ENCODE results near the gene TXLNA. TPM values are rescaled to one million over a fixed set of nuclear protein-coding genes. Genes with fewer than 3 reads are reported as not detected.

Gene TXLNA
- polyA plus RNA-seq, 2 of the 4 experiments (the other 2 are of a cell fraction) = 22.5 to 25.0 TPM

DNA sequence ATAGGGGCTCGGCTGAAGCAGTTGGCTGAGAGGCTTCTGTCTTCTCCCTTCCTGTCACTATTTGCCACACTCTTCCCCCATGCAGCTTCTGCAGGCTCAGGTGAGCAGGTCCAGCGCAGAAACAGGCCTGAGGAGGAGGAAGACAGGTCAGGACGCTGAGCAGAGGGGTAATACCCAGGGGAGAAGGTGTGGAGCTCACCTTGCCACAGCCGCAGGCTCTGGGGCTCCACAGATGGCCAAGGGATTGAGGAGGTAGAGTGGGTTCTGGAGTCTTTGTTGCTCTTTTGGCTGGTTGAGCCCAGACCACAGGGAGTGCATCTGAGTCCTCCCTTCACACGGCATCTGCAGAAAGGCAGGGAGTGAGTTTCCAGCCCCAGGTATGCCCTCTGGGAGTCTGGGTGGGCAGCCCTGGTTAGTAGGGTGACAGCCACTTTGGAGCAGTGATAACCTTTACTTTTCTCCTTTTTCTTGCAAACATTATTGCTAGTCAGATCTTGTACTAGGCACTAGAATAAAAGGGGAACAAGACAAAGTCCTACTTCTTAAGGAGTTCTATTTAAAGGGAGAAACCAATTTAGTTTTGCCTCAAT lies 52.5 kb downstream of the TXLNA start:
- peaks cover 29% of the 10 kb centered on the region for H3K4me1 ChIP-seq
- no peaks in the 10 kb centered on the region for H3K9me3 ChIP-seq
- 88% methylated on average over 5 of the region's 5 CpGs for WGBS (ENCODE audit: missing lambda C conversion rate)
- no peak overlapping the region for H3K4me2 ChIP-seq
- H3K4me3 ChIP-seq = no peak overlapping the region
- H3K27ac ChIP-seq = no peak overlapping the region
- no peak for FAIRE-seq
- ATAC-seq = no peak
- POLR2A ChIA-PET = no interaction called here
- CTCF ChIA-PET = interaction anchor here (1.1 to 2.1 kb wide), 5 partner anchors 8 to 17 kb away, joined by 4 to 9 read pairs (median 7); no protein-coding TSS in a partner anchor
- DNase-seq (ENCODE audit: low read depth in 1 of 2, low spot score in 1 of 2) = no peak
- no peak for TF ChIP-seq ZSCAN20 (CRISPR knock-in tag; IDR thresholded peaks at IDR 0.05)
- no peak for TF ChIP-seq POLR2A (IDR thresholded peaks at IDR 0.05; ENCODE audit: low read length)

DNA sequence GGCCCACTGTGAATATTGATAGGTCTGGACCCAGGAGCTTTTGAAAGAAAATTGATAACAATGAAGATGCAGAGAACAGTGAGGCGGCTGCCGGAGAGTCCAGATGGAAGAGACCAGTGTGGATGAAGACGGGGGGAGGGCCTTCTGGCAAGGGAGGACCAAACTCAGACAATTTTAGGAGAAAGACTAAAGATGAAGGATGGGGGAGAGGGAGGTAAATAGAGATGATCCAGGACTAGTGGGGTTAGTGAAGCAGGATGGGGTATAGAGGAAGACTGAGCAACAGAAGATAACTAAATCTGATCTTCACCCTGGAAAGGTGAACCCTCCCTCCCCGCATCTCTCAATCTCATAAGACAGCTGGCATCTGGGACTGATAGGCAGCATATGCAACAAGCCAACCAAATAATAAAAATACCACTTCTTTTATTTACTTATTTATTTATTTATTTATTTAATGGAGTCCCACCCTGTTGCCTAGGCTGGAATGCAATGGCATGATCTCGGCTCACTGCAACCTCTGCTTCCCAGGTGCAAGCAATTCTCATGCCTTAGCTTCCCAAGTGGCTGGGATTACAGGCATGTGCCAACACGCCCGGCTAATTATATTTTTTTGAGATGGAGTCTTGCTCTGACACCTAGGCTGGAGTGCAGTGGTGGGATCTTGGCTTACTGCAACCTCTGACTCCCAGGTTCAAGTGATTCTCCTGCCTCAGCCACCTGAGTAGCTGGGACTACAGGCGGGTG lies 53.3 kb downstream of the TXLNA start:
- ChIA-PET CTCF (interaction anchor here (1.3 to 2.1 kb wide), 3 partner anchors 7 to 17 kb away, joined by 4 to 9 read pairs (median 7); no protein-coding TSS in a partner anchor), POLR2A (no interaction called here)
- ATAC-seq = no peak
- H3K4me1 ChIP-seq = peaks cover 35% of the 10 kb centered on the region
- H3K4me2 ChIP-seq = no peak overlapping the region
- no peak for FAIRE-seq
- no peak for DNase-seq (ENCODE audit: low read depth in 1 of 2, low spot score in 1 of 2)
- H3K4me3 ChIP-seq = no peak overlapping the region
- TF ChIP-seq CHD4 (IDR thresholded peaks at IDR 0.05; ENCODE audit: borderline replicate concordance) (no peak), CBX8 (IDR thresholded peaks at IDR 0.05) (no peak), HDAC2 (IDR thresholded peaks at IDR 0.05) (no peak), RNF2 (IDR thresholded peaks at IDR 0.05; ENCODE audit: borderline replicate concordance, low read depth) (no peak), ESRRA (IDR thresholded peaks at IDR 0.05; ENCODE audit: borderline replicate concordance, low read length) (no peak), POLR2AphosphoS2 (conservative IDR thresholded peaks at IDR 0.05; ENCODE audit: low read length) (no peak), FOSL2 (IDR thresholded peaks at IDR 0.05) (no peak), FOSL2 (CRISPR knock-in tag; IDR thresholded peaks at IDR 0.05) (no peak), POLR2A (IDR thresholded peaks at IDR 0.05; ENCODE audit: low read length) (no peak), KDM5A (IDR thresholded peaks at IDR 0.05) (no peak), NPAS2 (CRISPR knock-in tag; IDR thresholded peaks at IDR 0.05; ENCODE audit: borderline replicate concordance) (no peak), RCOR1 (IDR thresholded peaks at IDR 0.05; ENCODE audit: low read depth, low read length) (no peak), FOSB (CRISPR knock-in tag; IDR thresholded peaks at IDR 0.05) (no peak), ZNF302 (CRISPR knock-in tag; IDR thresholded peaks at IDR 0.05) (no peak), TFCP2L1 (CRISPR knock-in tag; IDR thresholded peaks at IDR 0.05) (no peak), EHMT2 (IDR thresholded peaks at IDR 0.05; ENCODE audit: low read depth) (no peak), NFE2L2 (conservative IDR thresholded peaks at IDR 0.05; ENCODE audit: low read length) (no peak), EP300 (IDR thresholded peaks at IDR 0.05) (no peak)
- TF ChIP-seq, protein P1, sequence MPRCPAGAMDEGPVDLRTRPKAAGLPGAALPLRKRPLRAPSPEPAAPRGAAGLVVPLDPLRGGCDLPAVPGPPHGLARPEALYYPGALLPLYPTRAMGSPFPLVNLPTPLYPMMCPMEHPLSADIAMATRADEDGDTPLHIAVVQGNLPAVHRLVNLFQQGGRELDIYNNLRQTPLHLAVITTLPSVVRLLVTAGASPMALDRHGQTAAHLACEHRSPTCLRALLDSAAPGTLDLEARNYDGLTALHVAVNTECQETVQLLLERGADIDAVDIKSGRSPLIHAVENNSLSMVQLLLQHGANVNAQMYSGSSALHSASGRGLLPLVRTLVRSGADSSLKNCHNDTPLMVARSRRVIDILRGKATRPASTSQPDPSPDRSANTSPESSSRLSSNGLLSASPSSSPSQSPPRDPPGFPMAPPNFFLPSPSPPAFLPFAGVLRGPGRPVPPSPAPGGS (IDR thresholded peaks at IDR 0.05) = no peak
- TF ChIP-seq, protein P2, sequence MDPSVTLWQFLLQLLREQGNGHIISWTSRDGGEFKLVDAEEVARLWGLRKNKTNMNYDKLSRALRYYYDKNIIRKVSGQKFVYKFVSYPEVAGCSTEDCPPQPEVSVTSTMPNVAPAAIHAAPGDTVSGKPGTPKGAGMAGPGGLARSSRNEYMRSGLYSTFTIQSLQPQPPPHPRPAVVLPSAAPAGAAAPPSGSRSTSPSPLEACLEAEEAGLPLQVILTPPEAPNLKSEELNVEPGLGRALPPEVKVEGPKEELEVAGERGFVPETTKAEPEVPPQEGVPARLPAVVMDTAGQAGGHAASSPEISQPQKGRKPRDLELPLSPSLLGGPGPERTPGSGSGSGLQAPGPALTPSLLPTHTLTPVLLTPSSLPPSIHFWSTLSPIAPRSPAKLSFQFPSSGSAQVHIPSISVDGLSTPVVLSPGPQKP (IDR thresholded peaks at IDR 0.05; ENCODE audit: low read depth, low read length) = no peak
- TF ChIP-seq, protein P3, sequence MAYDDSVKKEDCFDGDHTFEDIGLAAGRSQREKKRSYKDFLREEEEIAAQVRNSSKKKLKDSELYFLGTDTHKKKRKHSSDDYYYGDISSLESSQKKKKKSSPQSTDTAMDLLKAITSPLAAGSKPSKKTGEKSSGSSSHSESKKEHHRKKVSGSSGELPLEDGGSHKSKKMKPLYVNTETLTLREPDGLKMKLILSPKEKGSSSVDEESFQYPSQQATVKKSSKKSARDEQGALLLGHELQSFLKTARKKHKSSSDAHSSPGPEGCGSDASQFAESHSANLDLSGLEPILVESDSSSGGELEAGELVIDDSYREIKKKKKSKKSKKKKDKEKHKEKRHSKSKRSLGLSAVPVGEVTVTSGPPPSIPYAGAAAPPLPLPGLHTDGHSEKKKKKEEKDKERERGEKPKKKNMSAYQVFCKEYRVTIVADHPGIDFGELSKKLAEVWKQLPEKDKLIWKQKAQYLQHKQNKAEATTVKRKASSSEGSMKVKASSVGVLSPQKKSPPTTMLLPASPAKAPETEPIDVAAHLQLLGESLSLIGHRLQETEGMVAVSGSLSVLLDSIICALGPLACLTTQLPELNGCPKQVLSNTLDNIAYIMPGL (CRISPR knock-in tag; IDR thresholded peaks at IDR 0.05; ENCODE audit: borderline replicate concordance) = no peak
- H3K27ac ChIP-seq = no peak overlapping the region
- no peaks in the 10 kb centered on the region for H3K9me3 ChIP-seq
- WGBS (ENCODE audit: missing lambda C conversion rate) = 94% methylated on average over 7 of the region's 8 CpGs

Measured in A549 (cell line).